ENCODE measurements around the gene DDX25.

The DDX25 gene

GRCh38 chr11:125934473-125934872 is 30.2 kb downstream of the DDX25 start:
- no peak for FAIRE-seq

GRCh38 chr11:125935056-125935455 is 30.7 kb downstream of the DDX25 start:
- DNase-seq (ENCODE audit: low spot score) (no peak), FAIRE-seq (no peak)

More at GRCh38 chr11:125934473-125934872, 30.2 kb downstream of the DDX25 start:
- no peak for DNase-seq (ENCODE audit: low spot score)

- DNase-seq (ENCODE audit: low spot score) (no peak), FAIRE-seq (no peak)
These were observed 31.4 kb downstream of the DDX25 start for GRCh38 chr11:125935618-125936199.

GRCh38 chr11:125938418-125938817 is 34.1 kb downstream of the DDX25 start:
- FAIRE-seq: no peak

GRCh38 chr11:125939081-125939521 is 34.8 kb downstream of the DDX25 start:
- FAIRE-seq (no peak), DNase-seq (ENCODE audit: low spot score) (no peak)

More at GRCh38 chr11:125938418-125938817, 34.1 kb downstream of the DDX25 start:
- DNase-seq (ENCODE audit: low spot score): no peak

- DNase-seq (ENCODE audit: low spot score) (no peak), FAIRE-seq (no peak)
These were observed 35.8 kb downstream of the DDX25 start for GRCh38 chr11:125940145-125940544.

- FAIRE-seq (no peak), DNase-seq (ENCODE audit: low spot score) (no peak)
These were observed 36.9 kb downstream of the DDX25 start for GRCh38 chr11:125941267-125941618.

GRCh38 chr11:125941619-125942611 is 37.6 kb downstream of the DDX25 start:
- DNase-seq (ENCODE audit: low spot score) (peak; percentile 54), FAIRE-seq (no peak)

GRCh38 chr11:125942771-125943428 is 38.6 kb downstream of the DDX25 start:
- FAIRE-seq: no peak

GRCh38 chr11:125943661-125944349 is 39.5 kb downstream of the DDX25 start:
- no peak for DNase-seq (ENCODE audit: low spot score)
- FAIRE-seq: no peak

More at GRCh38 chr11:125942771-125943428, 38.6 kb downstream of the DDX25 start:
- no peak for DNase-seq (ENCODE audit: low spot score)

- DNase-seq (ENCODE audit: low spot score): no peak
- FAIRE-seq: no peak
These were observed 40.2 kb downstream of the DDX25 start for GRCh38 chr11:125944350-125945010.

- DNase-seq (ENCODE audit: low spot score) (no peak), FAIRE-seq (no peak)
These were observed 40.9 kb downstream of the DDX25 start for GRCh38 chr11:125945011-125945796.

- DNase-seq (ENCODE audit: low spot score) (no peak), FAIRE-seq (no peak)
These were observed 41.7 kb downstream of the DDX25 start, which contains the start of gene VSIG10L2 for GRCh38 chr11:125945797-125946520. Gene VSIG10L2, plus strand, starts transcription at chr11:125946044. Its CDS starts 12 bp downstream, at chr11:125946056.

- DNase-seq (ENCODE audit: low spot score) (no peak), FAIRE-seq (no peak)
These were observed 42.6 kb downstream of the DDX25 start for GRCh38 chr11:125946712-125947418.

GRCh38 chr11:125947419-125948277 is 43.3 kb downstream of the DDX25 start:
- FAIRE-seq: no peak

GRCh38 chr11:125948278-125949051 is 44.2 kb downstream of the DDX25 start:
- DNase-seq (ENCODE audit: low spot score) (no peak), FAIRE-seq (no peak)

More at GRCh38 chr11:125947419-125948277, 43.3 kb downstream of the DDX25 start:
- DNase-seq (ENCODE audit: low spot score): no peak

Data from urothelium cell line (cell line).